OCI-LY3 (cell line): ENCODE data around the gene MYDGF.

Source experiments
- CTCF ChIP-seq: fragments of 200-600, 300-600 bp; sonication (generic); IDR thresholded peaks from 2 replicates; pipeline ENCODE4 v1.5.1; 2014; ENCODE audit warnings: antibody characterized with exemption, low read length, low read depth
- EZH2phosphoT487 ChIP-seq: fragments of 200-600 bp; shearing (Covaris generic); IDR thresholded peaks from 2 replicates; pipeline ENCODE4 v1.6.1; 2018; ENCODE audit warnings: antibody characterized with exemption, mixed run types, low read depth

DNA sequence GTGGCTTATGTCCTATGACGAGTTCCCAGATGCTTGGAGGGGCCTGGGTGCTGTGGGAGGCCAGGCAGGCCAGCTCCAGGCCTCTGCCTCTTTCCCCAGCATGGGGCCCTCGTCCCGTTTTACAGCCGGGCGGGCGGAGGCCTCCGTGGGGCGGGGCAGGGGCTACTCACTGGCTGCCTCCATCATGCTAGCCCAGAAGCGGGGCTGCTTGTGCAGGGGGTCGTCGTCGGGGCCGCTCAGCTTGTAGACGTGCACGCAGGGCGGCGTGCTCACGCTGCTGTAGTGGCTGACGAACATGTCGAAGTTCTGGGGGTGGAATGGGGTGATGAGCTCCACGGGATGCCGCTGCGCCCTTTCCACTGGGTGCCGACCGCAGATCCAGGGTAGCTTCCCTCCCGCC, 18.4 kb upstream of the MYDGF start:
- TF ChIP-seq CTCF (no peak), EZH2phosphoT487 (no peak)
